ENCODE data around the gene CACNA1E.

Gene CACNA1E

GRCh38 chr1:181777812-181778211, 294.5 kb downstream of the CACNA1E start:
- DNase-seq, result no peak

GRCh38 chr1:181778640-181779260, 295.4 kb downstream of the CACNA1E start:
- DNase-seq, result no peak

- no peak for DNase-seq
Measured at GRCh38 chr1:181779343-181779742, 296.0 kb downstream of the CACNA1E start.

GRCh38 chr1:181783208-181783607, 299.9 kb downstream of the CACNA1E start:
- DNase-seq, result no peak

GRCh38 chr1:181784039-181784683, 300.8 kb downstream of the CACNA1E start:
- no peak for DNase-seq

- no peak for DNase-seq
Measured at GRCh38 chr1:181789395-181789794, 306.1 kb downstream of the CACNA1E start.

- no peak for DNase-seq
Measured at GRCh38 chr1:181791721-181792120, 308.4 kb downstream of the CACNA1E start.

GRCh38 chr1:181793831-181794230, 310.5 kb downstream of the CACNA1E start:
- DNase-seq, result no peak

GRCh38 chr1:181794332-181794731, 311.0 kb downstream of the CACNA1E start:
- DNase-seq, result no peak

GRCh38 chr1:181798191-181798926, 315.0 kb downstream of the CACNA1E start:
- DNase-seq, result no peak

GRCh38 chr1:181801617-181802016, 318.3 kb downstream of the CACNA1E start:
- DNase-seq, result no peak

- DNase-seq, result no peak
Measured at GRCh38 chr1:181802466-181802865, 319.1 kb downstream of the CACNA1E start.

GRCh38 chr1:181803421-181803820, 320.1 kb downstream of the CACNA1E start:
- DNase-seq, result no peak

GRCh38 chr1:181804989-181805388, 321.7 kb downstream of the CACNA1E start:
- DNase-seq, result no peak

GRCh38 chr1:181806746-181807145, 323.4 kb downstream of the CACNA1E start:
- DNase-seq, result no peak

- DNase-seq, result no peak
Measured at GRCh38 chr1:181807251-181807650, 323.9 kb downstream of the CACNA1E start.

- no peak for DNase-seq
Measured at GRCh38 chr1:181809991-181810545, 326.8 kb downstream of the CACNA1E start.

GRCh38 chr1:181812208-181812607, 328.9 kb downstream of the CACNA1E start:
- no peak for DNase-seq

GRCh38 chr1:181813266-181813665, 329.9 kb downstream of the CACNA1E start:
- DNase-seq, result no peak

GRCh38 chr1:181816608-181817007, 333.3 kb downstream of the CACNA1E start:
- no peak for DNase-seq

GRCh38 chr1:181817091-181817490, 333.8 kb downstream of the CACNA1E start:
- DNase-seq, result no peak

GRCh38 chr1:181818459-181818858, 335.1 kb downstream of the CACNA1E start:
- DNase-seq, result no peak

- no peak for DNase-seq
Measured at GRCh38 chr1:181818943-181819342, 335.6 kb downstream of the CACNA1E start.

- DNase-seq, result no peak
Measured at GRCh38 chr1:181821701-181822100, 338.4 kb downstream of the CACNA1E start.

All from effector CD4-positive, alpha-beta T cell (primary cell).